Measurements from ENCODE around the gene WNT7B.
"Not testable (repeated sequence)": the region's sequence is repeated elsewhere in the genome, so short reads cannot be mapped to it uniquely, and the experiment has no call there.

WNT7B gene

DNA sequence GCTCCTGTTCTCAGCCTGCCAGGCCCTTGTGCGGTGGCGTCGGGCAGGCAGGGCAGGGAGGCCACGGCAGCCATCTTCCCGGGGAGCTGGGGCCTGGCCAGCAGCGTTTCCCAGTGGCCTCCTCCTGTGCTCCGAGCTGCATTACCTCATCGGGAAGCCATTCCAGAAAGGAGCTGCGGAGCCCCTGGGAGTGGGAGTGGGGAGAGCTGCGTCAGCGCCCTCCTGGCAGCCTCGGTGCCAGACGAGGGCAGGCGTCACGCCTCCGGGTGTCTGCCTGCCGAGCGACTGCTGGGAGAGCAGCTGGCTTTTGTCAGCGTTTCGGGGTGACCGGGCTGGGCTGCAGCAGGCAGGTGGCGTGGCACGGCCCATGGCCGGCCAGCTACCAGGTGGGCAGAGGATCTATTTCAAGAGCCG lies 30.9 kb upstream of the WNT7B start:
- TF ChIP-seq ZFX (IDR thresholded peaks at IDR 0.05; ENCODE audit: borderline replicate concordance), result no peak
- TF ChIP-seq, protein P1, sequence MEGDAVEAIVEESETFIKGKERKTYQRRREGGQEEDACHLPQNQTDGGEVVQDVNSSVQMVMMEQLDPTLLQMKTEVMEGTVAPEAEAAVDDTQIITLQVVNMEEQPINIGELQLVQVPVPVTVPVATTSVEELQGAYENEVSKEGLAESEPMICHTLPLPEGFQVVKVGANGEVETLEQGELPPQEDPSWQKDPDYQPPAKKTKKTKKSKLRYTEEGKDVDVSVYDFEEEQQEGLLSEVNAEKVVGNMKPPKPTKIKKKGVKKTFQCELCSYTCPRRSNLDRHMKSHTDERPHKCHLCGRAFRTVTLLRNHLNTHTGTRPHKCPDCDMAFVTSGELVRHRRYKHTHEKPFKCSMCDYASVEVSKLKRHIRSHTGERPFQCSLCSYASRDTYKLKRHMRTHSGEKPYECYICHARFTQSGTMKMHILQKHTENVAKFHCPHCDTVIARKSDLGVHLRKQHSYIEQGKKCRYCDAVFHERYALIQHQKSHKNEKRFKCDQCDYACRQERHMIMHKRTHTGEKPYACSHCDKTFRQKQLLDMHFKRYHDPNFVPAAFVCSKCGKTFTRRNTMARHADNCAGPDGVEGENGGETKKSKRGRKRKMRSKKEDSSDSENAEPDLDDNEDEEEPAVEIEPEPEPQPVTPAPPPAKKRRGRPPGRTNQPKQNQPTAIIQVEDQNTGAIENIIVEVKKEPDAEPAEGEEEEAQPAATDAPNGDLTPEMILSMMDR (IDR thresholded peaks at IDR 0.05), result no peak
- no peak overlapping the region for H3K27ac ChIP-seq

- TF ChIP-seq ZFX (IDR thresholded peaks at IDR 0.05; ENCODE audit: borderline replicate concordance), result no peak
- TF ChIP-seq, protein P1 (IDR thresholded peaks at IDR 0.05), result no peak
- peak overlapping the region; percentile 13; the same call in 1 of the 2 replicates for H3K27ac ChIP-seq
Measured at GRCh38 chr22:46007003-46007847, 30.3 kb upstream of the WNT7B start.

DNA sequence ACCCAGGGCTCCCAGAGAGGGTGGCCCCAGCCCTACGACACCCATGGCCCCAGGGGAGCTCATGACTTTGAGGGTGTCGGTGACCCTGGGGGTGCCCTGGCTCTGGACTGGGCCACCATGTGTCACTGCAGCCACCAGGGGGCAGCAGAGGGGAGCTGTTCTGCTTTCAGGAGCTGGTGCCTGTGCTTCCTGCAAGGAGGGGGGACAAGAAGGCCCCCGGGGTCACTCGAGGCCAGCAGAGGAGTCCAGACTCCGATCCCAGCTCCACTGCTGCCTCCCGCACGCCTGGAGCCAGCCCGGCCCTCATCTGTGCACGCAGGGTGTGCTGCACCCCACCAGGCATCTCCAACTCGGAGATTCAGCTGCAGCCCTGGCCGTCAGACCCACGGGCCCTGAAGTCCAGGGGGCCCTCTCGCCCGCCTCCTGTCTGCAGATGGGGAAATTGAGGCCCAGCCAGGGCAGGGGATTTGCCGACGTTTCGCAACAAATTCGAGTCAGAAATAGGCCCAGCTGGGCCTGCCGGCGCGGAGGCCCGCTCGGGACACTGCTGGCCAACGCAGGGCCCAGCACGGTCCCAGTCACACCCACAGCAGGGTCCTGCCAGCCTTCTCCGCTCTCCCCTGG lies 29.5 kb upstream of the WNT7B start:
- TF ChIP-seq ZFX (IDR thresholded peaks at IDR 0.05; ENCODE audit: borderline replicate concordance), result no peak
- TF ChIP-seq, protein P1 (IDR thresholded peaks at IDR 0.05), result peak; percentile 97
- peak overlapping the region; percentile 13; the same call in 1 of the 2 replicates for H3K27ac ChIP-seq

GRCh38 chr22:46005116-46005705 lies 28.2 kb upstream of the WNT7B start:
- H3K27ac ChIP-seq, result not testable (repeated sequence)

- TF ChIP-seq ZFX (IDR thresholded peaks at IDR 0.05; ENCODE audit: borderline replicate concordance), result no peak
- TF ChIP-seq, protein P1 (IDR thresholded peaks at IDR 0.05), result no peak
- no peak overlapping the region for H3K27ac ChIP-seq
Measured at GRCh38 chr22:46004105-46004866, 27.3 kb upstream of the WNT7B start.

- TF ChIP-seq, protein P1 (IDR thresholded peaks at IDR 0.05), result no peak
- TF ChIP-seq ZFX (IDR thresholded peaks at IDR 0.05; ENCODE audit: borderline replicate concordance), result no peak
- H3K27ac ChIP-seq, result no peak overlapping the region
Measured at GRCh38 chr22:46003271-46004091, 26.5 kb upstream of the WNT7B start.
